Mammary epithelial cell (primary cell): ENCODE measurements around the gene RANGAP1.

Experiments
- EZH2 ChIP-seq: IDR thresholded peaks from 2 replicates; pipeline ENCODE4 v1.6.1; 2012; ENCODE audit warnings: low read length, inconsistent platforms, borderline replicate concordance
- TF ChIP-seq, protein P1 (sequence below), 2 donors: IDR thresholded peaks in 1 of 2; conservative IDR thresholded peaks in 1 of 2; 2 replicates each; pipeline ENCODE4 v1.5.1; 2011 to 2012; ENCODE audit warnings: inconsistent platforms in 2 of 2, low read length in 2 of 2, mild to moderate bottlenecking in 2 of 2, control low read depth in 1 of 2, low read depth in 1 of 2; ENCODE audit not compliant: insufficient read depth in 1 of 2; ENCODE audit errors: extremely low read depth in 1 of 2

- TF ChIP-seq, protein P1, sequence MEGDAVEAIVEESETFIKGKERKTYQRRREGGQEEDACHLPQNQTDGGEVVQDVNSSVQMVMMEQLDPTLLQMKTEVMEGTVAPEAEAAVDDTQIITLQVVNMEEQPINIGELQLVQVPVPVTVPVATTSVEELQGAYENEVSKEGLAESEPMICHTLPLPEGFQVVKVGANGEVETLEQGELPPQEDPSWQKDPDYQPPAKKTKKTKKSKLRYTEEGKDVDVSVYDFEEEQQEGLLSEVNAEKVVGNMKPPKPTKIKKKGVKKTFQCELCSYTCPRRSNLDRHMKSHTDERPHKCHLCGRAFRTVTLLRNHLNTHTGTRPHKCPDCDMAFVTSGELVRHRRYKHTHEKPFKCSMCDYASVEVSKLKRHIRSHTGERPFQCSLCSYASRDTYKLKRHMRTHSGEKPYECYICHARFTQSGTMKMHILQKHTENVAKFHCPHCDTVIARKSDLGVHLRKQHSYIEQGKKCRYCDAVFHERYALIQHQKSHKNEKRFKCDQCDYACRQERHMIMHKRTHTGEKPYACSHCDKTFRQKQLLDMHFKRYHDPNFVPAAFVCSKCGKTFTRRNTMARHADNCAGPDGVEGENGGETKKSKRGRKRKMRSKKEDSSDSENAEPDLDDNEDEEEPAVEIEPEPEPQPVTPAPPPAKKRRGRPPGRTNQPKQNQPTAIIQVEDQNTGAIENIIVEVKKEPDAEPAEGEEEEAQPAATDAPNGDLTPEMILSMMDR (conservative IDR thresholded peaks at IDR 0.05 in 1 of 2, IDR thresholded peaks at IDR 0.05 in 1 of 2; ENCODE audit: extremely low read depth in 1 of 2, insufficient read depth in 1 of 2, low read depth in 1 of 2, low read length in 2 of 2), result no peak
- TF ChIP-seq EZH2, result no peak
Observed at GRCh38 chr22:41215926-41216325, 70.1 kb downstream of the RANGAP1 start.
